ENCODE data around the gene ACSBG1. TPM values are rescaled to one million over a fixed set of nuclear protein-coding genes. Genes with fewer than 3 reads are reported as not detected.

ACSBG1 gene
- total and polyA plus RNA-seq, 12 donors: 1.9 to 42.3 (median 5.6) TPM

- intact Hi-C loops (cut with DNase I): no loop called here
- Histone ChIP-seq H3K4me3 (peak within 1 kb of the TSS in 3 of 4 donors; percentile 45 to 67 (median 51)), H3K9me3 (replicated peaks in 1 of 3) (no peaks in the 10 kb centered on the region), H3K27ac (peak within 1 kb of the TSS in 3 of 5 donors; percentile 37 to 74 (median 73)), H3K27me3 (no peaks in the 10 kb centered on the region), H3K4me1 (replicated peaks in 1 of 2) (peaks cover 8 to 21% of the 10 kb centered on the region in 2 donors), H3K36me3 (replicated peaks in 1 of 2) (no peaks in the 10 kb centered on the region)
- 3 to 4% (median 3%) methylated on average over 30 to 107 of the region's 107 CpGs; no CpG with 5 or more reads in 1 of the 4 donors for WGBS, 4 donors
- DNase-seq: peak; percentile 57 to 80 (median 64)
- TF ChIP-seq POLR2A (IDR thresholded peaks at IDR 0.05): peak in 1 of 2 donors; percentile 31
- no peak for TF ChIP-seq CTCF (IDR thresholded peaks at IDR 0.05)
Observed at GRCh38 chr15:78264304-78265136, 30.2 kb upstream of the ACSBG1 start, which contains the start of gene DNAJA4. TSS of gene DNAJA4 (plus strand) at chr15:78264562. CDS start at chr15:78264764, 202 bp downstream.

- 82 to 87% (median 84%) methylated on average over 17 to 23 of the region's 23 CpGs; no CpG with 5 or more reads in 1 of the 4 donors for WGBS, 4 donors
- peak overlapping the region in 3 of 5 donors; percentile 37 to 74 (median 73) for H3K27ac ChIP-seq
- no peaks in the 10 kb centered on the region for H3K27me3 ChIP-seq
- intact Hi-C loops (cut with DNase I): no loop called here
- H3K36me3 ChIP-seq (replicated peaks in 1 of 2): no peaks in the 10 kb centered on the region
- H3K4me3 ChIP-seq: peak overlapping the region in 2 of 4 donors; percentile 32 to 67
- peaks cover 8 to 21% of the 10 kb centered on the region in 2 donors for H3K4me1 ChIP-seq (replicated peaks in 1 of 2)
- H3K9me3 ChIP-seq (replicated peaks in 1 of 3): no peaks in the 10 kb centered on the region
- DNase-seq: peak in 1 of 7 donors; percentile 36
- TF ChIP-seq POLR2A (IDR thresholded peaks at IDR 0.05): no peak
- no peak for TF ChIP-seq CTCF (IDR thresholded peaks at IDR 0.05)
Observed at GRCh38 chr15:78263907-78264303, 29.5 kb upstream of the ACSBG1 start.

GRCh38 chr15:78263351-78263781 is 29.0 kb upstream of the ACSBG1 start:
- no peak overlapping the region for H3K4me3 ChIP-seq

More at GRCh38 chr15:78263351-78263781, 29.0 kb upstream of the ACSBG1 start:
- Histone ChIP-seq H3K36me3 (replicated peaks in 1 of 2) (no peaks in the 10 kb centered on the region), H3K9me3 (replicated peaks in 1 of 3) (no peaks in the 10 kb centered on the region), H3K27me3 (no peaks in the 10 kb centered on the region), H3K4me1 (replicated peaks in 1 of 2) (peaks cover 8 to 21% of the 10 kb centered on the region in 2 donors), H3K27ac (no peak overlapping the region)
- 87 to 98% (median 94%) methylated on average over 6 to 7 of the region's 7 CpGs for whole genome bisulfite sequencing, 4 donors
- DNase-seq: no peak
- TF ChIP-seq POLR2A (IDR thresholded peaks at IDR 0.05): no peak
- TF ChIP-seq CTCF (IDR thresholded peaks at IDR 0.05): no peak
- intact Hi-C loops (cut with DNase I): no loop called here
